Activated T-helper 17 cell treated with anti-CD3 and anti-CD28 coated beads, Interleukin-2, amount 50 U/mL, for 72 hours (primary cell): ENCODE measurements around the gene TMA7B. TPM values are rescaled to one million over a fixed set of nuclear protein-coding genes. Genes with fewer than 3 reads are reported as not detected.
A peak's percentile ranks its signal among the peaks of the same experiment; 100 is the strongest.

Experiments used
- ATAC-seq: fragments of 150-1000 bp; cut with Tn5 transposase; replicated peaks from 2 replicates; pipeline ENCODE4 v1.10.0; 2021; ENCODE audit warnings: mild to moderate bottlenecking, moderate library complexity
- H3K27ac Mint-ChIP-seq: one replicate; pipeline ENCODE4 v1.8.0; 2022; ENCODE audit warnings: mixed read lengths
- H3K27me3 Mint-ChIP-seq: one replicate; pipeline ENCODE4 v1.8.0; 2022; ENCODE audit warnings: mixed read lengths
- H3K36me3 Mint-ChIP-seq: one replicate; pipeline ENCODE4 v1.8.0; 2022; ENCODE audit warnings: low read depth, mild to moderate bottlenecking, mixed read lengths
- H3K4me1 Mint-ChIP-seq: one replicate; pipeline ENCODE4 v1.8.0; 2022; ENCODE audit warnings: mixed read lengths
- H3K4me3 Mint-ChIP-seq: one replicate; pipeline ENCODE4 v1.8.0; 2022; ENCODE audit warnings: mild to moderate bottlenecking, mixed read lengths
- H3K9me3 Mint-ChIP-seq: one replicate; pipeline ENCODE4 v1.8.0; 2022; ENCODE audit warnings: mixed read lengths
- total RNA-seq, 2 donors: library from RNA; stranded (reverse); gene quantifications; one replicate each; pipeline ENCODE4 v1.2.3, GENCODE V29; 2022

TMA7B gene
- total RNA-seq, 2 donors from 2014 or later, result 4.0 to 4.4 TPM

GRCh38 chr22:39970742-39971141 is 10.5 kb downstream of the TMA7B start:
- ATAC-seq, result no peak
- Mint-ChIP-seq H3K27me3 (no peaks in the 10 kb centered on the region), H3K4me1 (peaks cover 6% of the 10 kb centered on the region), H3K27ac (no peak overlapping the region), H3K36me3 (peaks cover 87% of the 10 kb centered on the region), H3K9me3 (no peaks in the 10 kb centered on the region), H3K4me3 (no peak overlapping the region)

- H3K4me3 Mint-ChIP-seq, result no peak overlapping the region
- no peaks in the 10 kb centered on the region for H3K9me3 Mint-ChIP-seq
- no peak for ATAC-seq
- H3K36me3 Mint-ChIP-seq, result peaks cover 75% of the 10 kb centered on the region
- peak overlapping the region; percentile 31 for H3K27ac Mint-ChIP-seq
- no peaks in the 10 kb centered on the region for H3K27me3 Mint-ChIP-seq
- peaks cover 6% of the 10 kb centered on the region for H3K4me1 Mint-ChIP-seq
Measured at GRCh38 chr22:39972641-39973040, 12.4 kb downstream of the TMA7B start.

- Mint-ChIP-seq H3K36me3 (peaks cover 65% of the 10 kb centered on the region), H3K4me3 (no peak overlapping the region), H3K27ac (no peak overlapping the region), H3K4me1 (peaks cover 6% of the 10 kb centered on the region), H3K27me3 (no peaks in the 10 kb centered on the region), H3K9me3 (no peaks in the 10 kb centered on the region)
- no peak for ATAC-seq
Measured at GRCh38 chr22:39973656-39974055, 13.5 kb downstream of the TMA7B start.

GRCh38 chr22:39974065-39974464 is 13.9 kb downstream of the TMA7B start:
- peaks cover 61% of the 10 kb centered on the region for H3K36me3 Mint-ChIP-seq
- ATAC-seq, result no peak
- H3K27ac Mint-ChIP-seq, result no peak overlapping the region
- H3K4me3 Mint-ChIP-seq, result no peak overlapping the region
- H3K27me3 Mint-ChIP-seq, result no peaks in the 10 kb centered on the region
- H3K9me3 Mint-ChIP-seq, result no peaks in the 10 kb centered on the region
- H3K4me1 Mint-ChIP-seq, result peaks cover 9% of the 10 kb centered on the region

- no peaks in the 10 kb centered on the region for H3K9me3 Mint-ChIP-seq
- peak overlapping the region; percentile 45 for H3K27ac Mint-ChIP-seq
- H3K27me3 Mint-ChIP-seq, result no peaks in the 10 kb centered on the region
- peak overlapping the region; percentile 27 for H3K4me3 Mint-ChIP-seq
- peak; percentile 96 for ATAC-seq
- peaks cover 14% of the 10 kb centered on the region for H3K4me1 Mint-ChIP-seq
- peaks cover 13% of the 10 kb centered on the region for H3K36me3 Mint-ChIP-seq
Measured at GRCh38 chr22:39979048-39979447, 18.9 kb downstream of the TMA7B start.

GRCh38 chr22:39979458-39979857 is 19.3 kb downstream of the TMA7B start:
- peaks cover 13% of the 10 kb centered on the region for H3K36me3 Mint-ChIP-seq
- no peaks in the 10 kb centered on the region for H3K27me3 Mint-ChIP-seq
- peaks cover 14% of the 10 kb centered on the region for H3K4me1 Mint-ChIP-seq
- no peak for ATAC-seq
- H3K4me3 Mint-ChIP-seq, result peak overlapping the region; percentile 27
- peak overlapping the region; percentile 45 for H3K27ac Mint-ChIP-seq
- H3K9me3 Mint-ChIP-seq, result no peaks in the 10 kb centered on the region

- no peak for ATAC-seq
- H3K36me3 Mint-ChIP-seq, result peaks cover 6% of the 10 kb centered on the region
- H3K27ac Mint-ChIP-seq, result no peak overlapping the region
- H3K9me3 Mint-ChIP-seq, result no peaks in the 10 kb centered on the region
- peaks cover 14% of the 10 kb centered on the region for H3K4me1 Mint-ChIP-seq
- no peak overlapping the region for H3K4me3 Mint-ChIP-seq
- no peaks in the 10 kb centered on the region for H3K27me3 Mint-ChIP-seq
Measured at GRCh38 chr22:39980596-39980995, 20.4 kb downstream of the TMA7B start.

GRCh38 chr22:39983346-39983745 is 23.1 kb downstream of the TMA7B start:
- ATAC-seq, result no peak
- no peaks in the 10 kb centered on the region for H3K9me3 Mint-ChIP-seq
- peaks cover 14% of the 10 kb centered on the region for H3K4me1 Mint-ChIP-seq
- peak overlapping the region; percentile 34 for H3K27ac Mint-ChIP-seq
- no peak overlapping the region for H3K4me3 Mint-ChIP-seq
- peaks cover 3% of the 10 kb centered on the region for H3K27me3 Mint-ChIP-seq
- H3K36me3 Mint-ChIP-seq, result no peaks in the 10 kb centered on the region

GRCh38 chr22:39984006-39984405 is 23.8 kb downstream of the TMA7B start:
- Mint-ChIP-seq H3K36me3 (no peaks in the 10 kb centered on the region), H3K27me3 (peaks cover 3% of the 10 kb centered on the region), H3K4me1 (peaks cover 11% of the 10 kb centered on the region), H3K9me3 (no peaks in the 10 kb centered on the region), H3K27ac (peak overlapping the region; percentile 34), H3K4me3 (no peak overlapping the region)
- no peak for ATAC-seq

GRCh38 chr22:39984746-39985145 is 24.5 kb downstream of the TMA7B start:
- Mint-ChIP-seq H3K27ac (no peak overlapping the region), H3K36me3 (no peaks in the 10 kb centered on the region), H3K4me1 (peaks cover 4% of the 10 kb centered on the region), H3K9me3 (no peaks in the 10 kb centered on the region), H3K4me3 (no peak overlapping the region), H3K27me3 (peaks cover 3% of the 10 kb centered on the region)
- no peak for ATAC-seq

GRCh38 chr22:39985383-39986035 is 25.3 kb downstream of the TMA7B start:
- H3K27ac Mint-ChIP-seq, result no peak overlapping the region
- H3K36me3 Mint-ChIP-seq, result no peaks in the 10 kb centered on the region
- H3K4me1 Mint-ChIP-seq, result no peaks in the 10 kb centered on the region
- peak; percentile 61 for ATAC-seq
- H3K9me3 Mint-ChIP-seq, result no peaks in the 10 kb centered on the region
- peaks cover 3% of the 10 kb centered on the region for H3K27me3 Mint-ChIP-seq
- no peak overlapping the region for H3K4me3 Mint-ChIP-seq

- no peak overlapping the region for H3K4me3 Mint-ChIP-seq
- peaks cover 12% of the 10 kb centered on the region for H3K27me3 Mint-ChIP-seq
- H3K4me1 Mint-ChIP-seq, result no peaks in the 10 kb centered on the region
- H3K36me3 Mint-ChIP-seq, result no peaks in the 10 kb centered on the region
- H3K9me3 Mint-ChIP-seq, result no peaks in the 10 kb centered on the region
- H3K27ac Mint-ChIP-seq, result no peak overlapping the region
- ATAC-seq, result no peak
Measured at GRCh38 chr22:39988386-39989114, 28.4 kb downstream of the TMA7B start.

- Mint-ChIP-seq H3K36me3 (no peaks in the 10 kb centered on the region), H3K4me3 (no peak overlapping the region), H3K4me1 (peaks cover 6% of the 10 kb centered on the region), H3K9me3 (no peaks in the 10 kb centered on the region), H3K27me3 (peaks cover 12% of the 10 kb centered on the region), H3K27ac (no peak overlapping the region)
- no peak for ATAC-seq
Measured at GRCh38 chr22:39989633-39990032, 29.4 kb downstream of the TMA7B start.

GRCh38 chr22:39990686-39991085 is 30.5 kb downstream of the TMA7B start:
- no peak for ATAC-seq
- H3K27ac Mint-ChIP-seq, result no peak overlapping the region
- H3K36me3 Mint-ChIP-seq, result no peaks in the 10 kb centered on the region
- peaks cover 6% of the 10 kb centered on the region for H3K4me1 Mint-ChIP-seq
- peaks cover 12% of the 10 kb centered on the region for H3K27me3 Mint-ChIP-seq
- H3K4me3 Mint-ChIP-seq, result no peak overlapping the region
- no peaks in the 10 kb centered on the region for H3K9me3 Mint-ChIP-seq

- Mint-ChIP-seq H3K36me3 (no peaks in the 10 kb centered on the region), H3K4me3 (no peak overlapping the region), H3K4me1 (peaks cover 6% of the 10 kb centered on the region), H3K27me3 (peaks cover 17% of the 10 kb centered on the region), H3K9me3 (no peaks in the 10 kb centered on the region), H3K27ac (no peak overlapping the region)
- no peak for ATAC-seq
Measured at GRCh38 chr22:39991159-39991860, 31.1 kb downstream of the TMA7B start.
